ENCODE data around the gene DIPK1A.

The DIPK1A gene

GRCh38 chr1:92822879-92823278 is 138.4 kb downstream of the DIPK1A start:
- Mint-ChIP-seq H3K4me1 (ENCODE audit: low read depth) (no peaks in the 10 kb centered on the region), H3K9me3 (no peaks in the 10 kb centered on the region), H3K36me3 (ENCODE audit: low read depth) (no peaks in the 10 kb centered on the region), H3K27ac (no peak overlapping the region), H3K27me3 (ENCODE audit: low read depth) (peaks cover 12% of the 10 kb centered on the region), H3K4me3 (no peak overlapping the region)

- Mint-ChIP-seq H3K27ac (no peak overlapping the region), H3K4me1 (ENCODE audit: low read depth) (no peaks in the 10 kb centered on the region), H3K4me3 (no peak overlapping the region), H3K27me3 (ENCODE audit: low read depth) (peaks cover 23% of the 10 kb centered on the region), H3K36me3 (ENCODE audit: low read depth) (no peaks in the 10 kb centered on the region), H3K9me3 (no peaks in the 10 kb centered on the region)
These were observed 140.7 kb downstream of the DIPK1A start for GRCh38 chr1:92820551-92820950.

- no peaks in the 10 kb centered on the region for H3K36me3 Mint-ChIP-seq (ENCODE audit: low read depth)
- H3K27ac Mint-ChIP-seq, result no peak overlapping the region
- peaks cover 24% of the 10 kb centered on the region for H3K27me3 Mint-ChIP-seq (ENCODE audit: low read depth)
- no peak overlapping the region for H3K4me3 Mint-ChIP-seq
- H3K4me1 Mint-ChIP-seq (ENCODE audit: low read depth), result no peaks in the 10 kb centered on the region
- no peaks in the 10 kb centered on the region for H3K9me3 Mint-ChIP-seq
These were observed 141.2 kb downstream of the DIPK1A start for GRCh38 chr1:92820024-92820423.

GRCh38 chr1:92817986-92818764 is 143.1 kb downstream of the DIPK1A start:
- Mint-ChIP-seq H3K4me1 (ENCODE audit: low read depth) (no peaks in the 10 kb centered on the region), H3K27me3 (ENCODE audit: low read depth) (peaks cover 37% of the 10 kb centered on the region), H3K36me3 (ENCODE audit: low read depth) (no peaks in the 10 kb centered on the region), H3K27ac (no peak overlapping the region), H3K9me3 (no peaks in the 10 kb centered on the region), H3K4me3 (no peak overlapping the region)

GRCh38 chr1:92817137-92817697 is 144.0 kb downstream of the DIPK1A start:
- Mint-ChIP-seq H3K4me1 (ENCODE audit: low read depth) (no peaks in the 10 kb centered on the region), H3K36me3 (ENCODE audit: low read depth) (no peaks in the 10 kb centered on the region), H3K27ac (no peak overlapping the region), H3K27me3 (ENCODE audit: low read depth) (peaks cover 45% of the 10 kb centered on the region), H3K4me3 (no peak overlapping the region), H3K9me3 (no peaks in the 10 kb centered on the region)

- Mint-ChIP-seq H3K4me3 (no peak overlapping the region), H3K27ac (no peak overlapping the region), H3K4me1 (ENCODE audit: low read depth) (no peaks in the 10 kb centered on the region), H3K27me3 (ENCODE audit: low read depth) (peaks cover 49% of the 10 kb centered on the region), H3K36me3 (ENCODE audit: low read depth) (no peaks in the 10 kb centered on the region), H3K9me3 (no peaks in the 10 kb centered on the region)
These were observed 144.5 kb downstream of the DIPK1A start for GRCh38 chr1:92816732-92817131.

- Mint-ChIP-seq H3K9me3 (no peaks in the 10 kb centered on the region), H3K27ac (no peak overlapping the region), H3K4me3 (no peak overlapping the region), H3K27me3 (ENCODE audit: low read depth) (peaks cover 49% of the 10 kb centered on the region), H3K36me3 (ENCODE audit: low read depth) (no peaks in the 10 kb centered on the region), H3K4me1 (ENCODE audit: low read depth) (no peaks in the 10 kb centered on the region)
These were observed 152.9 kb downstream of the DIPK1A start for GRCh38 chr1:92808381-92808780.

GRCh38 chr1:92805216-92805615 is 156.0 kb downstream of the DIPK1A start:
- no peak overlapping the region for H3K4me3 Mint-ChIP-seq
- no peaks in the 10 kb centered on the region for H3K9me3 Mint-ChIP-seq
- H3K27me3 Mint-ChIP-seq (ENCODE audit: low read depth), result peaks cover 36% of the 10 kb centered on the region
- no peak overlapping the region for H3K27ac Mint-ChIP-seq
- no peaks in the 10 kb centered on the region for H3K4me1 Mint-ChIP-seq (ENCODE audit: low read depth)
- no peaks in the 10 kb centered on the region for H3K36me3 Mint-ChIP-seq (ENCODE audit: low read depth)

- Mint-ChIP-seq H3K36me3 (ENCODE audit: low read depth) (no peaks in the 10 kb centered on the region), H3K9me3 (no peaks in the 10 kb centered on the region), H3K27me3 (ENCODE audit: low read depth) (peaks cover 36% of the 10 kb centered on the region), H3K4me3 (no peak overlapping the region), H3K27ac (no peak overlapping the region), H3K4me1 (ENCODE audit: low read depth) (no peaks in the 10 kb centered on the region)
These were observed 156.5 kb downstream of the DIPK1A start for GRCh38 chr1:92804721-92805201.

- Mint-ChIP-seq H3K27me3 (ENCODE audit: low read depth) (peaks cover 30% of the 10 kb centered on the region), H3K27ac (no peak overlapping the region), H3K9me3 (no peaks in the 10 kb centered on the region), H3K4me3 (no peak overlapping the region), H3K36me3 (ENCODE audit: low read depth) (no peaks in the 10 kb centered on the region), H3K4me1 (ENCODE audit: low read depth) (no peaks in the 10 kb centered on the region)
These were observed 157.9 kb downstream of the DIPK1A start for GRCh38 chr1:92803140-92803887.

GRCh38 chr1:92797961-92798360 is 163.3 kb downstream of the DIPK1A start:
- no peaks in the 10 kb centered on the region for H3K9me3 Mint-ChIP-seq
- H3K4me1 Mint-ChIP-seq (ENCODE audit: low read depth), result no peaks in the 10 kb centered on the region
- peaks cover 43% of the 10 kb centered on the region for H3K27me3 Mint-ChIP-seq (ENCODE audit: low read depth)
- H3K27ac Mint-ChIP-seq, result no peak overlapping the region
- H3K4me3 Mint-ChIP-seq, result no peak overlapping the region
- no peaks in the 10 kb centered on the region for H3K36me3 Mint-ChIP-seq (ENCODE audit: low read depth)

GRCh38 chr1:92797297-92797696 is 164.0 kb downstream of the DIPK1A start:
- Mint-ChIP-seq H3K36me3 (ENCODE audit: low read depth) (no peaks in the 10 kb centered on the region), H3K27me3 (ENCODE audit: low read depth) (peaks cover 49% of the 10 kb centered on the region), H3K4me3 (no peak overlapping the region), H3K27ac (no peak overlapping the region), H3K4me1 (ENCODE audit: low read depth) (no peaks in the 10 kb centered on the region), H3K9me3 (no peaks in the 10 kb centered on the region)

GRCh38 chr1:92795166-92795565 is 166.1 kb downstream of the DIPK1A start:
- Mint-ChIP-seq H3K4me3 (no peak overlapping the region), H3K9me3 (no peaks in the 10 kb centered on the region), H3K27ac (no peak overlapping the region), H3K27me3 (ENCODE audit: low read depth) (peaks cover 57% of the 10 kb centered on the region), H3K4me1 (ENCODE audit: low read depth) (no peaks in the 10 kb centered on the region), H3K36me3 (ENCODE audit: low read depth) (no peaks in the 10 kb centered on the region)

- H3K27me3 Mint-ChIP-seq (ENCODE audit: low read depth), result peaks cover 68% of the 10 kb centered on the region
These were observed 168.9 kb downstream of the DIPK1A start for GRCh38 chr1:92792340-92792782.

More at GRCh38 chr1:92792340-92792782, 168.9 kb downstream of the DIPK1A start:
- Mint-ChIP-seq H3K4me1 (ENCODE audit: low read depth) (no peaks in the 10 kb centered on the region), H3K27ac (no peak overlapping the region), H3K9me3 (no peaks in the 10 kb centered on the region), H3K36me3 (ENCODE audit: low read depth) (no peaks in the 10 kb centered on the region), H3K4me3 (no peak overlapping the region)
